Subcutaneous abdominal adipose tissue (tissue), 5 donors: ENCODE results near the gene CEP152.

Experiments
- H3K27ac ChIP-seq: one replicate; pipeline ENCODE4 v1.7.0; 2013; ENCODE audit warnings: low read depth, mild to moderate bottlenecking, inconsistent platforms, low read length, moderate library complexity
- H3K27me3 ChIP-seq, 5 donors: one replicate each; pipeline ENCODE4 v1.7.0; 2013; ENCODE audit warnings: low read length in 5 of 5, inconsistent platforms in 1 of 5; ENCODE audit not compliant: control insufficient read depth in 5 of 5, insufficient read depth in 4 of 5
- H3K36me3 ChIP-seq, 5 donors: one replicate each; pipeline ENCODE4 v1.7.0; 2013; ENCODE audit warnings: low read length in 5 of 5; ENCODE audit not compliant: control insufficient read depth in 5 of 5, insufficient read depth in 5 of 5
- H3K4me1 ChIP-seq, 5 donors: one replicate each; pipeline ENCODE4 v1.7.0; 2013; ENCODE audit warnings: low read length in 5 of 5, mild to moderate bottlenecking in 3 of 5, moderate library complexity in 1 of 5; ENCODE audit not compliant: control insufficient read depth in 5 of 5, insufficient read depth in 5 of 5
- H3K4me3 ChIP-seq, 5 donors: one replicate each; pipeline ENCODE4 v1.7.0; 2013; ENCODE audit warnings: low read length in 5 of 5, low read depth in 1 of 5
- H3K9ac ChIP-seq, 5 donors: one replicate each; pipeline ENCODE4 v1.7.0; 2013; ENCODE audit warnings: low read length in 5 of 5, mild to moderate bottlenecking in 4 of 5, moderate library complexity in 3 of 5
- H3K9me3 ChIP-seq, 5 donors: one replicate each; pipeline ENCODE4 v1.7.0; 2013; ENCODE audit warnings: low read length in 5 of 5; ENCODE audit not compliant: control insufficient read depth in 5 of 5
- donor health status: healthy.
- donor health status: healthy.
- donor health status: healthy.
- donor health status: healthy.
- donor health status: healthy.

The CEP152 gene

DNA sequence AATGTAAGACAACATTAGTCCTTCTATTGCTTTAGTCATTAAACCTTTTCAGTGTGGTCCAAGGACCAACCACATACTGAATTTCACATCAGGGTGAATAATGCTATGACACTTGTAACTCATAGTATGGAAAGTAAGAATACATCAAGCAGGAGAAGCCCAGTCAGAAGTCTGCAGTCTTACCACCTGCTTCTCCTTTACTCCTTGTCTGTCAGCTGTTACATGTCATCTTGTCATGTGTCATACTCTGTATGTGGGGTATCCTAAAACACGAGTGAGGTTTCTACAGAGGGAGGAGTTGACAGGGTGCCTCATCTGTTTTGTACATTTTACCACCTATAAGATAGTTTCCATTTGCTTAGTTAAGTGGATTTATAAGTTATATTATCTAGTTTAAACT is 34.3 kb upstream of the CEP152 start:
- no peak overlapping the region for H3K27ac ChIP-seq
- H3K4me3 ChIP-seq, result no peak overlapping the region
- H3K27me3 ChIP-seq, result no peaks in the 10 kb centered on the region
- no peaks in the 10 kb centered on the region for H3K4me1 ChIP-seq
- no peaks in the 10 kb centered on the region for H3K36me3 ChIP-seq
- H3K9me3 ChIP-seq, result no peaks in the 10 kb centered on the region
- no peak overlapping the region for H3K9ac ChIP-seq

DNA sequence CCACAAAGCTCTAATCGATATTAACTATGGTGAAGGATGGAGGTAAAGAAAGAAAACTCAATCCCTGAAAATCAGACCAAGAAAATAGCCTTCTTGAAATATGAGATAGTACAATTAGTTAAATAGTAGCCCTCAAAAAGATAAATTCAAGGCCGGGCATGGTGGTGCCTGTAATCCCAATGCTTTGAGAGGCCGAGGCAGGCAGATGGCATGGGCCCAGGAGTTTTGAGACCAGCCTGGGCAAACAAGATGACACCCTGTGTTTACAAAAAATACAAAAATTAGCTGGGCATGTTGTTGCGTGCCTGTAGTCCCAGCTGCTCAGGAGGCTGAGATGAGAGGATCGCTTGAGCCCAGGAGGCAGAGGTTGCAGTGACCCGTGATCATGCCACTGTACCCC is 31.6 kb upstream of the CEP152 start:
- H3K27me3 ChIP-seq, result no peaks in the 10 kb centered on the region
- no peaks in the 10 kb centered on the region for H3K36me3 ChIP-seq
- no peaks in the 10 kb centered on the region for H3K4me1 ChIP-seq
- H3K4me3 ChIP-seq, result no peak overlapping the region
- no peak overlapping the region for H3K27ac ChIP-seq
- H3K9me3 ChIP-seq, result no peaks in the 10 kb centered on the region
- H3K9ac ChIP-seq, result no peak overlapping the region

DNA sequence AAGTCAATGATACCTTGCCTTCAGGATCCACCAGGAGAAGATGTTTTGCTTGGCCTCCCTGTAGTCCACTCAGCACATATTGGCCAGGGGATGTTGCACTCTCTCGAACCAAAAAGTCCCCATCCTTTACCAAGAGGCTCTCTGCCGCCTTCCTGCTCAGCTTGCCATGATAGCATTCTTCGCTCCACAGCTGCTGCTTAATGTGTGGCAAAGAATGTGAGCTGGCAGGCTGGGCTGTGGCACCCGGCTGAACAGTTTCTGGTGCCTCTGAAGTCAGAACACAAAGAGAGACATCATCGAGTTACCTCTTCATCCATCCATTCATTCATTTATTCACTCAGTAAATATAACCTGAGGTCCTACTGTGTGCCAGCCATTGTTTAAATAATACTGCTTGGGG is 23.9 kb upstream of the CEP152 start:
- Histone ChIP-seq H3K27me3 (peaks cover 0 to 3% (median 0%) of the 10 kb centered on the region in 5 donors), H3K4me1 (no peaks in the 10 kb centered on the region), H3K27ac (no peak overlapping the region), H3K9ac (no peak overlapping the region), H3K9me3 (peaks cover 2 to 15% (median 9%) of the 10 kb centered on the region in 5 donors), H3K4me3 (no peak overlapping the region), H3K36me3 (no peaks in the 10 kb centered on the region)

DNA sequence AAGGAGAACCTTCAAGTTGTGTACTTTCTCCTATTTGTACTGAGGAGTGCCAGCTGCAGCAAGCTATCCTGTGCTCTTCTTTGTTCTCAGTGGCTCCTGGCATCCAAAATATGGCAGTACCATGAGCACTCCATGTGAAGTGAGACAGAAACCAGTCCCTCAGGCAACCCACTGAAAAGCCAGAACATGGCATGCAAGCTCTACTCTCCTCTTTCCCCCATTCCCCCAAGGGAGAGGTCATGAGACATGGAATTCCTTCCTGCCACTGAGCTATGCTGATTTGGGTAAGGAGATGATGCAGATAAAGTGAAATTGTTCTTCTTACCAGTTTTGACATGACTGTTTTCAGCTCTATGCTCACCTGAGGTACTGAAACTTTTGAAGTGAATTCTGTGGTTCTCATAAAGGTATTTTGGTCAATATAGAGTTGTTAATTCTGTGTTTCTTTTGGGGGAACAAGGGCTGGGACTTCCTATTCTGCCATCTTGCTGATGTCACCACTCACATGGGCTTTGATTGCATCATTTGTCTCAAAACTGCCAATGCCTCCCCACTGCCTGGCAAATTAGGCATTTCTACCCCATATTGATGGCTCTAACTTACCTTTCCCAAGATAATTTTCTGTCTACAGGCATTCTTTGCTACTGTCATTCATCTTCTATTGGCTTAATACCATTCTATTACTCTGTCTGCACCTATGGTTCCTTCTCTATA is 22.8 kb upstream of the CEP152 start:
- no peaks in the 10 kb centered on the region for H3K36me3 ChIP-seq
- peaks cover 2 to 15% (median 9%) of the 10 kb centered on the region in 5 donors for H3K9me3 ChIP-seq
- no peak overlapping the region for H3K27ac ChIP-seq
- H3K9ac ChIP-seq, result no peak overlapping the region
- no peak overlapping the region for H3K4me3 ChIP-seq
- H3K27me3 ChIP-seq, result peaks cover 0 to 3% (median 0%) of the 10 kb centered on the region in 5 donors
- no peaks in the 10 kb centered on the region for H3K4me1 ChIP-seq

DNA sequence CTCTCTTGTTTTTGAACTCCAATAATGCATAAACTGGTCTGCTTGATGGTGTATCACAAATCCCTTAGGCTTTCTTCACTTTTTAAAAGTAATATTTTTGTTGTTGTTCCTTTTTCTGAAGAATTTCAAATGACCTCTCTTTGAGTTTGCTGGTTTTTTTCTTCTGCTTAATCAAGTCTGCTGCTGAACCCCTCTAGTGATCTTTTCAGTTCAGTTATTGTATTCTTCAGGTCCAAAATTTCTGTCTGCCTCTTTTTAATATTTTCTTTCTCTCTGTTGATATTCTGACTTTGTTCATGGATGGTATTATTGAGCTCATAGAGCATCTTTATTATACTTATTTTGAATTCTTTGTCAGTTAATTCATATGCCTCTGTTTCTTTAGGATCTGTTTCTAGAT is 21.8 kb upstream of the CEP152 start:
- H3K4me1 ChIP-seq, result no peaks in the 10 kb centered on the region
- H3K36me3 ChIP-seq, result no peaks in the 10 kb centered on the region
- H3K27ac ChIP-seq, result no peak overlapping the region
- peaks cover 2 to 15% (median 9%) of the 10 kb centered on the region in 5 donors for H3K9me3 ChIP-seq
- no peak overlapping the region for H3K9ac ChIP-seq
- H3K27me3 ChIP-seq, result peaks cover 0 to 3% (median 0%) of the 10 kb centered on the region in 5 donors
- no peak overlapping the region for H3K4me3 ChIP-seq

DNA sequence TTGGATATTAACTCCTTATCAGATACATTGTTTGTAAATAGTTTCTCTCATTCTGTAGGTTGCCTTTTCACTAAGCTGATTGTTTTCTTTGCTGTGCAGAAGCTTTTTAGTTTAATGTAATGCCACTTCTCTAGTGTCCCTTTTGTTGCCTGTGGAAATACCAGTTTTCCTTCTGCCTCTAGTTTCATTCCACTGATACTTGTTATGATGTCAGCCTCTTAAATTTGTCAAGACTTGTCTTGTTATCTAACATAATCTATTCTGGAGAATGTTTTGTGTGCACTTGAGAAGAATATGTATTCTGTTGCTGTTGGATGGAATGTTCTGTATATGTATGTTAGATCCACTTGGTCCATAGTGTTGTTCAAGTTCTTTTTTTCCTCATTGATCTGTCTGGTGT is 18.0 kb upstream of the CEP152 start:
- Histone ChIP-seq H3K36me3 (no peaks in the 10 kb centered on the region), H3K4me3 (no peak overlapping the region), H3K27ac (no peak overlapping the region), H3K4me1 (no peaks in the 10 kb centered on the region), H3K9ac (no peak overlapping the region), H3K27me3 (no peaks in the 10 kb centered on the region), H3K9me3 (peaks cover 1 to 15% (median 9%) of the 10 kb centered on the region in 5 donors)

DNA sequence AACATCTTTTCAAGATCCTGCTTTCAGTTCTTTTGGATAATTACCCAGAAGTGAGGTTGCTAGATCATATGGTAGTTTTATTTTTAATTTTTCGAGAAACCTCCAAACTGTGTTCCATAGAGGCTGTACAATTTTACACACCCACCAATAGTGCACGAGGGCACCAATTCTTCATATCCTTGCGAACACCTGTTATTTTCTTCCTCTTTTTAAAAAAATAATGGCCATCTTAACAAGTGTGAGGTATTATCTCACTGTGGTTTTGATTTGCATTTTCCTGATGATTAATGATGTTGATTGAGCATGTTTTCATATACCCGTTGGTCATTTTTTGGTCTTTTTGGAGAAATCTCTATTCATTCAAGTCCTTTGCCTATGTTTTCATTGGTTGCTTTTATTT is 17.6 kb upstream of the CEP152 start:
- H3K36me3 ChIP-seq, result no peaks in the 10 kb centered on the region
- H3K4me1 ChIP-seq, result no peaks in the 10 kb centered on the region
- no peak overlapping the region for H3K4me3 ChIP-seq
- no peaks in the 10 kb centered on the region for H3K27me3 ChIP-seq
- no peak overlapping the region for H3K27ac ChIP-seq
- H3K9me3 ChIP-seq, result peaks cover 0 to 13% (median 7%) of the 10 kb centered on the region in 5 donors
- no peak overlapping the region for H3K9ac ChIP-seq

DNA sequence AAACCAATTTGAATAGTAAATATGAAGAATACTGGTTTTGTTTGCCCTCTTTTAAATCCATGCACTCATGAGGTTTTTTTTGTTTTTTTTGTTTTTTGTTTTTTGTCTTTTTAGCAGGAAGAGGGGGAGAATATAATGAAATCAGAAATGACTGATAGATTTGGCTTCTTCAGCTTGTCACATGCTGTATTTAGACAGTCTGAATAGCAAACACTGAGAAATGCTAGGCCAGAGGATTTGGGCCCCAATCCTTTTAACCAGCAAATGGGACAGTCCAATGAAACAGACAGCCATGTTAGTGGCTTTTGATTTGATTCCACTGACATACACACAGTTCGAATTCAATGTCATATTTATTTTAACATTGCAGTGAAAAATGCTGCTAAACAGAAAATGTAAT is 14.2 kb upstream of the CEP152 start:
- peaks cover 0 to 4% (median 0%) of the 10 kb centered on the region in 5 donors for H3K9me3 ChIP-seq
- no peak overlapping the region for H3K4me3 ChIP-seq
- no peak overlapping the region for H3K27ac ChIP-seq
- H3K9ac ChIP-seq, result no peak overlapping the region
- no peaks in the 10 kb centered on the region for H3K36me3 ChIP-seq
- no peaks in the 10 kb centered on the region for H3K4me1 ChIP-seq
- no peaks in the 10 kb centered on the region for H3K27me3 ChIP-seq

DNA sequence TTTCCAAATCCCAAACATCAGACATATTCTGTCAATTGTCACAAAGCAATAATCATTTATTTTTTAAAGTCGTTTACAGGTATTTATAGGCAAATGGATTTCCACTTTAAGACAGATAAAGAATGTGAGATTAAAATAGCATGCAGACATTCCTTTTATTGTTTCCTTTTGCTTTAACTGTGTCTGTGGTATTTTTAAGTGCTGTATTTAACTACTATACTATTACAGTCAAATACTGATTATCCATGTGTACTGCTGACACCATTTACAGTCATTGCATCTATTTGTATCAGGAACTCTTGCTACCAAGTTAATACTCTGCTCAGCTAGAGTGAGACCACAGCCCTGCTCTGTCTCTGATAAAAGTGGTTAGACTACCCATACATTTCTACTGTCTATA is 12.8 kb upstream of the CEP152 start:
- no peak overlapping the region for H3K4me3 ChIP-seq
- H3K27me3 ChIP-seq, result no peaks in the 10 kb centered on the region
- H3K4me1 ChIP-seq, result no peaks in the 10 kb centered on the region
- H3K9me3 ChIP-seq, result peaks cover 0 to 4% (median 0%) of the 10 kb centered on the region in 5 donors
- no peak overlapping the region for H3K27ac ChIP-seq
- H3K36me3 ChIP-seq, result no peaks in the 10 kb centered on the region
- H3K9ac ChIP-seq, result no peak overlapping the region

DNA sequence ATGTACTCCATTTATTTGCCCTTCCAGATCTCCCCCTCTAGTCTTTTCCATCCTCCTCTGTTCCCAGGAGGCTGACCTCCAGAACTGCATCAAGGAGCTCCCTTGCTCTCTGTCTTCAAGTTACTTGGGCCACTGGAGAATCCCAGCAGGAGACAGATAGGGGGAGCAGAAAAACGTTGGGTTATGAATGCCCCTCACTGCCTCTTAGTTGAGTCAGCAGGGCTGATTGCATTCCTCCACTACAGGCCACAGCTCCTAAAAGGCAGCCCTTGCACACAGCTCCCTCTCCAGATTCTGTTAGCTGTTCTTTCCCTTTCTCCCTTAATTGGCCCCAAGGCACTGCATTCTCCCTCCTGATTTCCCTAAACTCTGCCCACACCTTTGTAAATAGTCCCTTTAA is 12.4 kb upstream of the CEP152 start:
- Histone ChIP-seq H3K27ac (no peak overlapping the region), H3K27me3 (no peaks in the 10 kb centered on the region), H3K36me3 (no peaks in the 10 kb centered on the region), H3K4me1 (no peaks in the 10 kb centered on the region), H3K4me3 (no peak overlapping the region), H3K9ac (no peak overlapping the region), H3K9me3 (peaks cover 0 to 4% (median 0%) of the 10 kb centered on the region in 5 donors)
